Astrocyte (in vitro differentiated cells and primary cell): Measurements from ENCODE around the gene SPDYE2. TPM values are rescaled to one million over a fixed set of nuclear protein-coding genes. Genes with fewer than 3 reads are reported as not detected.
"Not testable (repeated sequence)": the region's sequence is repeated elsewhere in the genome, so short reads cannot be mapped to it uniquely, and the experiment has no call there.

ENCODE experiments used
- DNase-seq: peaks from one replicate; pipeline ENCODE4 v3.0.0-alpha.2; 2010; ENCODE audit warnings: low read depth
- FAIRE-seq: peaks from 2 replicates; lab custom pipeline; 2011; peaks lifted over from hg19 to GRCh38; lab: Jason Lieb, UNC
- H2AFZ ChIP-seq: 2 replicates; pipeline ENCODE4 v1.6.0; 2012; ENCODE audit warnings: low read depth, low read length, inconsistent platforms
- H3K27ac ChIP-seq: 2 replicates; pipeline ENCODE4 v1.5.1; 2011; ENCODE audit warnings: low read depth, low read length, inconsistent platforms
- H3K27me3 ChIP-seq: 2 replicates; pipeline ENCODE4 v1.6.0; 2011; ENCODE audit warnings: low read length, inconsistent platforms; ENCODE audit not compliant: insufficient read depth
- H3K36me3 ChIP-seq: 2 replicates; pipeline ENCODE4 v1.5.1; 2011; ENCODE audit warnings: low read length, inconsistent platforms; ENCODE audit not compliant: insufficient read depth
- H3K4me1 ChIP-seq: 2 replicates; pipeline ENCODE4 v1.5.1; 2011; ENCODE audit warnings: low read length, inconsistent platforms; ENCODE audit not compliant: insufficient read depth
- H3K4me2 ChIP-seq: 2 replicates; pipeline ENCODE4 v1.6.0; 2012; ENCODE audit warnings: low read length, inconsistent platforms
- H3K4me3 ChIP-seq: 2 replicates; pipeline ENCODE4 v1.5.1; 2011; ENCODE audit warnings: low read depth, mild to moderate bottlenecking, low read length, inconsistent platforms; ENCODE audit not compliant: insufficient read depth
- H3K79me2 ChIP-seq: 2 replicates; pipeline ENCODE4 v1.6.0; 2012; ENCODE audit warnings: mild to moderate bottlenecking, low read length, inconsistent platforms; ENCODE audit not compliant: insufficient read depth
- H3K9ac ChIP-seq: 2 replicates; pipeline ENCODE4 v1.6.0; 2012; ENCODE audit warnings: mild to moderate bottlenecking, low read length, inconsistent platforms
- H3K9me3 ChIP-seq: 2 replicates; pipeline ENCODE4 v1.5.1; 2012; ENCODE audit warnings: low read depth, mild to moderate bottlenecking, low read length, inconsistent platforms; ENCODE audit not compliant: insufficient read depth
- H4K20me1 ChIP-seq: 2 replicates; pipeline ENCODE4 v1.6.0; 2012; ENCODE audit warnings: low read length, inconsistent platforms; ENCODE audit not compliant: insufficient read depth
- H3K27ac Mint-ChIP-seq: one replicate; pipeline ENCODE4 v1.8.0; 2021; ENCODE audit warnings: mild to moderate bottlenecking, mixed read lengths; ENCODE audit not compliant: unreplicated experiment
- H3K27me3 Mint-ChIP-seq: one replicate; pipeline ENCODE4 v1.8.0; 2021; ENCODE audit warnings: low read depth, mixed read lengths; ENCODE audit not compliant: unreplicated experiment
- H3K36me3 Mint-ChIP-seq: one replicate; pipeline ENCODE4 v1.8.0; 2021; ENCODE audit warnings: low read depth, mixed read lengths; ENCODE audit not compliant: unreplicated experiment
- H3K4me1 Mint-ChIP-seq: one replicate; pipeline ENCODE4 v1.8.0; 2021; ENCODE audit warnings: low read depth, mixed read lengths; ENCODE audit not compliant: unreplicated experiment
- H3K4me3 Mint-ChIP-seq: one replicate; pipeline ENCODE4 v1.8.0; 2021; ENCODE audit warnings: mild to moderate bottlenecking, moderate library complexity, mixed read lengths; ENCODE audit not compliant: unreplicated experiment
- H3K9me3 Mint-ChIP-seq: one replicate; pipeline ENCODE4 v1.8.0; 2021; ENCODE audit warnings: mild to moderate bottlenecking, mixed read lengths; ENCODE audit not compliant: unreplicated experiment
- total RNA-seq: library from RNA; stranded (reverse); gene quantifications from 2 replicates; pipeline ENCODE4 v1.2.1, GENCODE V29; 2021

SPDYE2 gene
- total RNA-seq, 1 donor from 2014 or later, result not detected

- not testable (repeated sequence) for H3K4me1 ChIP-seq, H3K4me3 ChIP-seq, H2AFZ ChIP-seq, H3K4me2 ChIP-seq, H3K9me3 ChIP-seq, FAIRE-seq, H3K27me3 ChIP-seq, H3K4me1 Mint-ChIP-seq, H3K36me3 Mint-ChIP-seq, DNase-seq, H3K9ac ChIP-seq, H3K27ac Mint-ChIP-seq, H3K4me3 Mint-ChIP-seq, H3K36me3 ChIP-seq, H3K9me3 Mint-ChIP-seq, H3K27ac ChIP-seq, H4K20me1 ChIP-seq, H3K27me3 Mint-ChIP-seq, H3K79me2 ChIP-seq
These were observed 25.3 kb downstream of the SPDYE2 start for GRCh38 chr7:102576363-102576762.

GRCh38 chr7:102577315-102578240, 26.6 kb downstream of the SPDYE2 start:
- H3K9me3 ChIP-seq, H3K27me3 Mint-ChIP-seq, H2AFZ ChIP-seq, H3K27ac ChIP-seq, H3K4me1 Mint-ChIP-seq, H3K9ac ChIP-seq, H3K4me3 ChIP-seq, H3K79me2 ChIP-seq, H3K4me1 ChIP-seq, H3K27ac Mint-ChIP-seq, H3K27me3 ChIP-seq, H3K36me3 ChIP-seq, FAIRE-seq, H3K4me3 Mint-ChIP-seq, H4K20me1 ChIP-seq, H3K36me3 Mint-ChIP-seq, H3K4me2 ChIP-seq, DNase-seq, H3K9me3 Mint-ChIP-seq: not testable (repeated sequence)

GRCh38 chr7:102578486-102578885, 27.5 kb downstream of the SPDYE2 start:
- H3K9me3 Mint-ChIP-seq, H3K4me2 ChIP-seq, H3K36me3 Mint-ChIP-seq, H3K9me3 ChIP-seq, H3K9ac ChIP-seq, H3K4me3 Mint-ChIP-seq, FAIRE-seq, H3K79me2 ChIP-seq, H4K20me1 ChIP-seq, H3K4me1 Mint-ChIP-seq, H3K27me3 Mint-ChIP-seq, H3K27ac ChIP-seq, H2AFZ ChIP-seq, H3K27me3 ChIP-seq, H3K4me1 ChIP-seq, H3K27ac Mint-ChIP-seq, H3K36me3 ChIP-seq, DNase-seq, H3K4me3 ChIP-seq: not testable (repeated sequence)

DNA sequence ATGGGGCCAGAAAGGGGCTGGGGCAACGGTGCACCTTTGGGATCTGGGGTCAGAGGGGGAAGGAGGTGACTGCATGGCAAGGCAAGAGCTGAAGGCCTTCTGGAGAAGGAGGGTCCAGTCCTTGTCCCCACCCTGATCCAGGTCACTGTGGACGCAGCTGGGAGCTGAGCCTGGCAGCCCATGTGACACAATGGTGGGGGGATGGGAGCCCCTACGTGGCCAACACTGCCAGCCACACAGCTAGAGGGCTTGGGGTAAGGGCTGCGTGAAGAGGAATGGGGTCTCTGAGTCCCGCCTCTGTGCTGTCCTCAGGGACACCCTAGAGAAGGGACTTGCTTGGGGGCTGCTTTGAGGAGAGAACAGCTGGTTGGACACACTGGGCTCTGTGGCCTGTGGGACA, 30.7 kb downstream of the SPDYE2 start:
- FAIRE-seq, H3K27ac ChIP-seq: not testable (repeated sequence)

GRCh38 chr7:102583495-102583894, 32.5 kb downstream of the SPDYE2 start:
- H3K27me3 ChIP-seq, H3K9ac ChIP-seq, H3K4me3 Mint-ChIP-seq, H3K79me2 ChIP-seq, H3K27ac ChIP-seq, H4K20me1 ChIP-seq, H3K27me3 Mint-ChIP-seq, H3K4me2 ChIP-seq, H3K9me3 ChIP-seq, H3K27ac Mint-ChIP-seq, H3K4me3 ChIP-seq, H3K9me3 Mint-ChIP-seq, H3K36me3 Mint-ChIP-seq, DNase-seq, H2AFZ ChIP-seq, H3K4me1 Mint-ChIP-seq, FAIRE-seq, H3K36me3 ChIP-seq, H3K4me1 ChIP-seq: not testable (repeated sequence)

More for the DNA sequence above, 30.7 kb downstream of the SPDYE2 start:
- H3K4me3 ChIP-seq, H3K9me3 Mint-ChIP-seq, H3K4me3 Mint-ChIP-seq, H3K27ac Mint-ChIP-seq, H3K36me3 ChIP-seq, H3K79me2 ChIP-seq, H3K4me2 ChIP-seq, H3K27me3 Mint-ChIP-seq, H3K9me3 ChIP-seq, H3K36me3 Mint-ChIP-seq, H3K9ac ChIP-seq, H3K27me3 ChIP-seq, H3K4me1 Mint-ChIP-seq, H3K4me1 ChIP-seq, H4K20me1 ChIP-seq, DNase-seq, H2AFZ ChIP-seq: not testable (repeated sequence)

DNA sequence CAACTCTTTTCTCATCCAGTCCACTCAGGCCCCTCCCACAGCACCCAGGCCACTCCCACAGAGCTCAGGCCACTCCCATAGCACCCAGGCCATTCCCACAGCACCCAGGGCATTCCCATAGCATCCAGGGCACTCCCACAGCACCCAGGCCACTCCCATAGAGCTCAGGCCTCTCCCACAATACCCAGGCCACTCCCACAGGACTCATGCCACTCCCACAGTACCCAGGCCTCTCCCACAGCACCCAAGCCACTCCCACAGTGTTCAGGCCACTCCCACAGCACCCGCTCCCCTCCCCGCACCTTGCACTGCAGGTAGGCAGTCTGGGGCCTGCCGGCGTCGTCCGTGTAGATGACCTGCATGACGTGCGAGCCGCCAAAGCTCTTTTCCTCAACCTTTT, 38.8 kb downstream of the SPDYE2 start:
- not testable (repeated sequence) for H3K27ac ChIP-seq, H3K36me3 ChIP-seq, H3K9me3 Mint-ChIP-seq, H2AFZ ChIP-seq, H3K4me2 ChIP-seq, H3K27me3 ChIP-seq, DNase-seq, H3K4me1 ChIP-seq, H3K27ac Mint-ChIP-seq, H3K4me3 ChIP-seq, H3K9ac ChIP-seq, H3K4me3 Mint-ChIP-seq, H3K9me3 ChIP-seq, H3K27me3 Mint-ChIP-seq, H3K79me2 ChIP-seq, H4K20me1 ChIP-seq, H3K4me1 Mint-ChIP-seq, H3K36me3 Mint-ChIP-seq, FAIRE-seq
